NCI-H1930 (cell line): Measurements from ENCODE around the gene CDSN.
A peak's percentile ranks its signal among the peaks of the same experiment; 100 is the strongest.

ENCODE experiments used
- DNase-seq, 2 experiments: peaks; one replicate each; lab custom pipeline; 2025; lab: John Stamatoyannopoulos, UW

The CDSN gene

DNA sequence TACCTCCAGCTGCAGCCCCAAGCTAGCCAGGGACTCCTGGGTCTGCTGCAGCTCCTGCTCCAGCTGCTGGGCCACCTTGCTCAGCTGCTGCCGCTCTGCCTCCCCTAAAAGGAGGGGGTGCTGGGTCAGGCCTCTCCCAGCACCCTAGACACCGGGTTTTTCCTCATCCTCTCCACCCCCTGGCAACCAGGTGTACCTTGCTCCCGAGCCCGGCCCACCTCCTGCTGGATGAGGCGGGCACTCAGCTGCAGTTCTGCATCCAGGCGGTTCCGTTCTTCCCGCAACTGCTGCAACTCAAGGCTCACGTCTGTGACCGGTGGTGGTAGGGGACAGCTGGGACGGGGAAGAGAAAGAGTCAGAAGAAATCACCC is 24.7 kb upstream of the CDSN start:
- DNase-seq: no peak

GRCh38 chr6:31144296-31144969 is 24.2 kb upstream of the CDSN start:
- DNase-seq: no peak

DNA sequence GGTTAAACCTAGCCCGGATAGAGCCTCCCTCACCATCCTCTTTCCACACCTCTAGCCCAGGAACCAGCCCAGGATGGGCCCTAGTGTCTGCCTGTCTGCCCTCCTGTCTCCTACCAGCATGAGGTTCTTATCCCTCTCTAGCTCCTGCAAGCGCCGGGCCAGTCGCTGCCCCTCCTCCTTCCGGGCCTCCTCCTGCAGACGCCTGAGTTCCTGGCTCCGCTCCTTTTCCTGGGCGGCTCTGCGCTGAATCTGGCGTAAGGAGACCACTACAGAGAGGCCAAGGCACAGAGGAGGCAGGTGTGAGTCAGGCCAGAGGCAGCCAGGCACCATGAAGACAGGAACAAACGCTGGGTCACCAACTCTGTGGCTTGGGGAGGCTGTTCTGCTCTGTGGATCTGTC is 22.9 kb upstream of the CDSN start:
- no peak for DNase-seq

GRCh38 chr6:31142361-31142761 is 22.1 kb upstream of the CDSN start:
- no peak for DNase-seq

DNA sequence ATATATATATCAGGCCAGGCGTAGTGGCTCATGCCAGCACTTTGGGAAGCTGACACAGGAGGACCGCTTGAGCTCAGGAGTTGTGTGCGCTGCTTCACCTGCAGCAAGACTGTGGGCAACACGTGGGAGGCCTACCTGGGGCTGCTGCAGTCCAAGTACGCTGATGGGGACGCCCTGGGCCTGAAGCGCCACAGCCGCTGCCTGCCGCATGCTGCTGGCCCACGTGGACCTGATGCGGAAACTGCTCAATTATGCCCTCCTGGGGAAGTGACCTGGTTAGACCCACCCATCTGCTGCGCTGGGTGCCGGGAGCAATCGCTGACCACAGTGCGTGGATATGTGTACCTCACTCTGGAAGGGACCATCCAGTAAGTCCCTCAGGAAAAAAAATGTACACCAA is 20.4 kb upstream of the CDSN start:
- no peak for DNase-seq

- DNase-seq: no peak
Observed at GRCh38 chr6:31139599-31139998, 19.4 kb upstream of the CDSN start.

GRCh38 chr6:31138982-31139381 is 18.7 kb upstream of the CDSN start, which contains the start of gene PSORS1C2:
Gene PSORS1C2, minus strand, starts transcription at chr6:31139066. Its CDS starts 40 bp downstream, at chr6:31139026.
- no peak for DNase-seq

DNA sequence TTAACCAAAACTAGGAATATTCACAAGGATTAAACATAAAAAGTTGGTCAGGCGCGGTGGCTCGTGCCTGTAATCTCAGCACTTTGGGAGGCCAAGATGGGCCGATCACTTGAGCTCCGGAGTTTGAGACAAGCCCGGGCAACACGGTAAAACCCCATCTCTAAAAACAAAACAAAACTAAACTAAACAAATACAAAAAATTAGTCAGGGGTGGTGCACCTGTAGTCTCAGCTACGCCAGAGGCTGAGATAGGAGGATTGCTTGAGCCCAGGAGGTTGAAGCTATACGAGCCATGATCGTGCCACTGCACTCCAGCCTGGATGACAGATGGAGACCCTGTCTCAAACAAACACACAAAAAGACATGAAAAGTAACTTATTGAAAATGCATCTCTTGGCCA is 15.5 kb upstream of the CDSN start:
- no peak for DNase-seq

DNA sequence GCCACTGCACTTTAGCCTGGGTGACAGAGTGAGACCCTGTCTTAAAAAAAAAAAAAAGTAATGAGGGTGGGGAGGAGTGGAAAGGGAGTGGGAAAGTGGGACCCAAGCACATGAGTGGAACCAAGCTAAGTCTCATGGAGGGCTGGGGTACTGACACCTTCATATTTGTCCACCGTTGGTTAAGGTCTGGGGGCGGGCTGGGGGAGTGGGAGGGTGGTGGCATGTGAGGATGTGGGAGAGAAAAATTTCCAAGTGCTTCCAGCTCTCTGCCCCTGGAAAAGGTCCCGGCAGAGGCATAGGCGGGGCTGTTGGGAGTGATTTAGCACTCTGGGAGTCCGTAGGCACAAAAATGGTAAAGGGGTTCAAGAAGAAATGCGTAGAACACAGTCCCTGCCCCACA is 12.6 kb upstream of the CDSN start:
- no peak for DNase-seq

DNA sequence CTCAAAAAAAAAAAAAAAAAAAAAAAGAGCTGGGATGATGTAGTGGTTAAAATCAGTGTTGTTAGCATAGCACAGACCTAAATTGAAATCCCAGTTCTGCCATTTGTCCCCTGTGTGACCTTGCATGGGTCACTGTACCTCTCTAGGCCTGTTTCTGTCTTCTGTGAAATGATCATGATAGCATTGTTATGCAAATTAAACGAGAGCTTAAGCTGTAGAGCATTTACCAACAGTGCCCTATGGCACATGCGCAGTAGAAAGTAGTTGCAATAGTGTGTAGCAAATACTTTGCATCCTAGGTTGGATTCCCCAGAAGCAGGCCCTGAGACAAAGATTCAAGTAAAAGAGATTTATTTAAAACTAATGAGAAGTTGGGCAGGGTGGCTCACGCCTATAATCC is 11.3 kb upstream of the CDSN start:
- no peak for DNase-seq

DNA sequence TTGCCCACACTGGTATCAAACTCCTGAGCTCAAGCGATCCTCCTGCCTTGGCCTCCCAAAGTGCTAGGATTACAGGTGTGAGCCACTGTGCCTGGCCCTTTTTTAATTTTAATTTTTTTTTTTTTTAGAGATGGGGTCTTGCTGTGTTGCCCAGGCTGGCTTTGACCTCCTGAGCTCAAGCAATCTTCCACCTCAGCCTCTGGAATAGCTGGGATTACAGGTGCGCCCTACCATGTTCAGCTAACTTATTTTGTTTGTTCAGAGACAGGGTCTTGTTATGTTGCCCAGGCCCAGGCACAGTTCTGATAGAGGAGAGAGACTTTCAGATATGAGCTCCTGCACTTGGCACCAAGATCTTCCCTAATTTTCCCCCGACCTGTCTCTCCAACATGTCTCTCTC is 10.5 kb upstream of the CDSN start:
- no peak for DNase-seq

GRCh38 chr6:31129130-31129529 is 8.9 kb upstream of the CDSN start:
- no peak for DNase-seq

- DNase-seq: peak; percentile 19 to 47
Observed at GRCh38 chr6:31128093-31128676, 7.9 kb upstream of the CDSN start.

DNA sequence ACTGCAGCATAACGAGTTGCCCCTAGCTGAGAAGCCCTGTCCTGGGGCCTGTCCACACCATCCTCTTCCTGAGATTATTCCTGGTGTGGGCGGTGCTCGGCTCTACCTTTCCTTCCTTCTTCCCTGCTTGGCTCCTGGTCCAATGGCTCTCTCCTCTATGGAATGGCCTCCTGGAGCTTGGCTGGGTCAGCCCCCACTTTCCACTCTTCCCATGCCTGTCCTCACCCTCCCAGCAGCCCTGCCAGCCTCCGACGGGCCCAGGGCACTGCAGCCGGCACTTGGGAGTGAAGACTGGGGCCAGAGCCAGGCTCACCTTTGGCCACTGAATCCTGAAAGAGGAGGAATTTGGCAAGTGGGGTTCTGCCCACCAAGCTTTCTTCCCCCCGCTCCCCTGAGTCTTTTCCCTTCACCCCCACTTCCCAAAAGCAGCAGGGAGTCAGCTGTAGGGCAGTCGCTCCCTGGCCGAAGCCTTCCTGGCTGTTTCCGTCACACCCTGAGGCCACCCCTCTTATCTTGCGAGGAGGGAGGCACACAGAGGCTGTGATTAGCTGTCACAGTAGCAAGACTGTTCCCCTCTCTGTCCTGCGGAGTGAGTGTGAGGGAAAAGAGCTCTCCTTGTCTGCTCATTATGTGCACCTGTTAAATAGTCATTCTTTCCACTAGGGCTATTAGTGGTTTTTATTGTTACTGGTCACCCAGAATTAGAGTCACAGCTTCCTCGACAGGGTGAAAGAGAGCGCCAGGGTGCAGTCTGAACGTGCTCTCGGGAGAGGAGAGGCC is 6.3 kb upstream of the CDSN start:
- DNase-seq: no peak

- no peak for DNase-seq
Observed at GRCh38 chr6:31125586-31126363, 5.5 kb upstream of the CDSN start.

DNA sequence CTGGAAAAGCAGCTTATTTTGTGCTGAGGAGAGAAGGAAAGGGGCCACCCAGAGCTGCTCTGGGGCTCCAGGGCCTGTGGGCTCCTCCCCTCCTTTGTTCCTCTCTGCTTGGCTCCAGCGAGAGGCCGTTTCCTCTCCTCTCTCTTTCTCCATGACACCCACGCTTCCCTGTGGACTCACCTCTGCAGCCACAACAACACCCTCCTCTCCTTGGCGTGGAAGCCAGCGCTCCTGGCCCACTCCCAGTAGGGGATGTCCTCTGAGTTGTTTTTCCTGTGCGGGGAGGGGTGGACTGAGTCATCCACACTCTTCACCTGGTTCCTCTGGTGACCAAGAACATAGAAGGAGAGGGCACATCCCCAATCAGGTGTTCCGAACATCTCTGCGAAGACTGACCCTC is 4.9 kb upstream of the CDSN start:
- no peak for DNase-seq

GRCh38 chr6:31122791-31123706 is 2.8 kb upstream of the CDSN start:
- no peak for DNase-seq

DNA sequence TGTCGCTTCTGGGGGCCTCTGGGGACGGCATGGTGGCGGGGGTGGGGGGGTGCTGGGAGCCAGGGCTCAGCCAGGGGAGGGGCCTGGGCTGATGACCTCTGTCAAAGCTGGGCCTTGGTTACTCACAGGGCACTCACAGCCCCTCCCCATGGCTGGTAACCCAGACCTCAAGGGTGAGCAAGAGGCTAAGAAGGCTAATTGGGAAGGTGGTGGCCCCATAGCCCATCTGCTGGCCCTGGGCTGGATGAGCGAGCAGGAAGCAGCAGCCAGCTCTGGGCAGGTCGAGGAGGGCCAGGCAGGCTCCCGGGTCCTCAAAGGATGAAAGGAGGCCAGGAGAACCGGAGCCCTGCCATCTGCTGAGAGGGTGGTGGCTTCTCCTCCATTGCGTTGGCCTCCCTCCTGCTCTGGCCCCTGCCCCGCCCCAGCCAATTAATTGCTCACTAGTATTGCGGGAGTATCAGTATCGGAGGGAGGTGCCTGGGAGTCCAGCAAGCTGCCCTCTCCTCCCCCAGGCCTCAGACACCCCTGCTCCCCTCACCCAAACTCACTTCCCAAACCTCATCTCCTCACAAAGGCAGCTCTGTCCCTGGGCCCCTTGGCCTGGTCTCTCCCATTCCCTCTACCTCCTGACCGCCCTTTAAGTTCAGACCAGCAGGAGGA is 1.0 kb upstream of the CDSN start:
- DNase-seq: no peak

- DNase-seq: no peak
Observed at GRCh38 chr6:31118178-31118577, 2.1 kb downstream of the CDSN start.

DNA sequence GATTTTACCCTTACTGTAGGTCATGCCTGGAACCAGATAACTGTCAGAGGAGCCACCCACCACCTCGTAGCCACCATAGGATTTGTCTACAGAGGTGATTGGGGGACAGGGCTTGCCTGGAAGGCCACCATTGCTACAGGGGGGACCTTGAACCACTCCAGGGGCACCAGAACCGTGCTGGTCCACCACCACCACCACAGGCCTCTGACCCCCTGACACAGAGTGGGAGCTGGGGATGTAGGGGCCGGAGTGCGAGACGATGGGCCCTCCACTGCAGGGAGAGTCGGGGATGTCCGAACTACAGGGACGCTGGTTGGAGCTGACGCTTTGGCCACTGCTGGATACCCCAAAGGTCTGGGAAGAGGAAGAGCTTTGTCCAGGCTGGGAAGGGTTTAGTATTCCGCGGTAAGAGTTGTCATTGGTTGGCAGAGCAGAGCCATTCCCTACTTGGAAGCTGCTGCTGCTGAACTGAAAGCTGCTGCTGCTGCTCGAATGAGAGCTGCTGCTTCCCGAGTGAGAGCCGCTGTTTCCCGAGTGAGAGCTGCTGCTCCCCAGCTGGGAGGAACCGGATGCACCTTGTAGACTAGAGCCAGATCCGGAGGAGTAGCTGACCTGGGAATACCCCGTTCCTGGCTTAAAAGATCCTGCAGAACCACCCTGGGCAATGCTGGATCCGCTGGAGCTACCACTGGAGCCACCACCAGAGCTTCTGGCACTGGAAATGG is 3.4 kb downstream of the CDSN start:
- no peak for DNase-seq
